SK-N-SH treated with all-trans-retinoic acid at 6 μM for 48 hours (cell line): ENCODE measurements around the gene WDFY2.

ENCODE experiments used
- CSDC2 ChIP-seq: fragments of 250-450 bp; sonication (Bioruptor Pico); IDR thresholded peaks from 2 replicates; pipeline ENCODE4 v1.5.0; 2020; ENCODE audit warnings: mild to moderate bottlenecking, moderate library complexity
- PATZ1 ChIP-seq: fragments of 250-450 bp; sonication (Bioruptor Pico); IDR thresholded peaks from 2 replicates; pipeline ENCODE4 v1.8.0; 2020; ENCODE audit warnings: mild to moderate bottlenecking, moderate library complexity, borderline replicate concordance
- ZNF8 ChIP-seq: fragments of 450-650 bp; formaldehyde crosslinking; IDR thresholded peaks from 2 replicates; pipeline ENCODE4 v1.5.0; 2020; ENCODE audit warnings: mild to moderate bottlenecking, moderate library complexity

GRCh38 chr13:51665456-51665855, 81.2 kb downstream of the WDFY2 start:
- TF ChIP-seq PATZ1 (CRISPR knock-in tag): no peak
- no peak for TF ChIP-seq ZNF8 (CRISPR knock-in tag)
- TF ChIP-seq CSDC2: no peak
